HG03045 (cell line): ENCODE measurements around the gene MRPS34.

Experiments used
- ATAC-seq: cut with Tn5 transposase; IDR thresholded peaks from one replicate; pipeline ENCODE4 v1.9.1; 2021; ENCODE audit warnings: mild to moderate bottlenecking, moderate library complexity; ENCODE audit not compliant: unreplicated experiment

MRPS34 gene

DNA sequence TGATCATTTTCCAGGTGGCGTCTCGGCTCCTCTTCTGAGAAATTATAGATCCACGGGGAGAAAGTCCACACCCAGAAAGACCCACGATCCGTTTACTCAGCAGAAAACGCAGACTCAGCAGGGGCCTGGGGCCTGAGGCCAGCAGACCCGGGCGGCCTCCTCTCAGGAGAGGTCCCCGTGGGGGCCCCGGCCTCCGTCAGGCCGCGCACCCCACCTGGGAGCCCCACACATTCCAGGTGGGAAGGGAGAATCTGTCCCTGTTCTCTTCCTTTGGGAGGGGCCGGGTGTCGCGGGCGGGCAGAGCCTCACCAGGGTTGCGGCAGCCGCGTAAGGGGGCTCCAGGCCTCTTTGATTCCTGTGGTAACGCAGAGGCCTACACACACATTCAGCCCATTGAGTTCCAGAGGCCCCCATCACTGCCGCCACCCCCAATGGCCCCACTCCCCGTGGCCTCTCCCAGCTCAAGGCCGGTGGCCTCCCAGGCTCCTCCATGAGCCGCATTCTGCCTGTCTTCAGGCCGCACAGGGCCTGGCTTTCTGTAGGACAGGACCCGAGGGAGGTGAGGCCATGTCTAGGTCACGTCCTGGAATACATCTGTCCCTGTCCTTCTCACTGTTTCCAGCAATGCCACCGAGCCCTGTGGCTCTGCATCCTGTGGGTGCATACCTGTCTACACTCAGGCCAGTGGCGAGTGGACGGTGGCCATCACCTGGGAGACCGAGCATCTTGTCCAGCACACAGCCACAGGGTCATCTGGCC lies 22.2 kb upstream of the MRPS34 start:
- ATAC-seq = no peak

GRCh38 chr16:1794221-1794871 lies 21.4 kb upstream of the MRPS34 start:
- ATAC-seq = no peak

GRCh38 chr16:1793578-1794220 lies 20.8 kb upstream of the MRPS34 start, which contains the start of gene IGFALS:
IGFALS (minus strand) TSS chr16:1793705; CDS start chr16:1793652, 53 bp downstream.
- no peak for ATAC-seq

- no peak for ATAC-seq
Measured at GRCh38 chr16:1792836-1793577, 20.1 kb upstream of the MRPS34 start.

DNA sequence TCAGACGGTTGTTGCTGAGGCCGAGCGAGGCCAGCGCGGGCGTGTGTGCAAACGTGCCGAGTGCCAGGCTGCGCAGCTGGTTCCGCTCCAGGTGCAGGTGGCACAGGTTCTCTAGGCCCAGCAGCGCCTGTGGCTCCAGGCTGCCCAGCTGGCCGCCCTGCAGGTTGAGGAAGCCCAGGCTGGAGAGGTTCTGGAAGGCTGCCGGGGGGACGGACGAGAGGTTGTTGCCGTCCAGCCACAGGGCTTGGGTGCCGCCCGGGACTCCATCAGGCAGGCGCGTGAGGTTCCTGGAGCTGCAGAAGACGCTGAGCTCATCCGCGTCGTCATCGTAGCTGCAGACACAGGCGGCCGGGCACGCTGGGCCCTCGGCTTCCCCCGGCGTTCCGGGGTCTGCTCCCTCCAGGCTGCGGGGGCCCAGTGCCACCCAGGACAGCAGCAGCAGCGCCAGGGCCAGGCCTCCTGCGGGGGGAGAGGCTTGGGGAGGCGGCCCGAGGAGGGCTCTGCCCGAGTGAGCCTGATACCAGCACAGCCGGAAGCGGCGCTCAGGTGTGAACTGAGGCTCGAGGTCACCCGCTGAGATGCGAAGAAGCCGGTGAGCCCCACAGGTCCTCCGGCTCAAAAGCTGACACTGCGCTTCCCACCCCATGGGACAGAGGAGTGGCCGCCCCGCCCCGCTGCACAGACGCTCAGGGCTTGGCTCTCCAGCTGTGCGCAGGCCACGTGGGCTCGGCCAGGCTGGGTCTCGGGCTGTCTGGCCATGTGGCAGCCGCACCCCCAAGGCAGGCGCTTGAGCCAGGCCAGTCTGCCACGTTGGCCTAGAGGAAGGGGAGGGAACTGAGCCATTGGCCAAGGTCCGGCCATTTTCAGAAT lies 19.2 kb upstream of the MRPS34 start:
- no peak for ATAC-seq

DNA sequence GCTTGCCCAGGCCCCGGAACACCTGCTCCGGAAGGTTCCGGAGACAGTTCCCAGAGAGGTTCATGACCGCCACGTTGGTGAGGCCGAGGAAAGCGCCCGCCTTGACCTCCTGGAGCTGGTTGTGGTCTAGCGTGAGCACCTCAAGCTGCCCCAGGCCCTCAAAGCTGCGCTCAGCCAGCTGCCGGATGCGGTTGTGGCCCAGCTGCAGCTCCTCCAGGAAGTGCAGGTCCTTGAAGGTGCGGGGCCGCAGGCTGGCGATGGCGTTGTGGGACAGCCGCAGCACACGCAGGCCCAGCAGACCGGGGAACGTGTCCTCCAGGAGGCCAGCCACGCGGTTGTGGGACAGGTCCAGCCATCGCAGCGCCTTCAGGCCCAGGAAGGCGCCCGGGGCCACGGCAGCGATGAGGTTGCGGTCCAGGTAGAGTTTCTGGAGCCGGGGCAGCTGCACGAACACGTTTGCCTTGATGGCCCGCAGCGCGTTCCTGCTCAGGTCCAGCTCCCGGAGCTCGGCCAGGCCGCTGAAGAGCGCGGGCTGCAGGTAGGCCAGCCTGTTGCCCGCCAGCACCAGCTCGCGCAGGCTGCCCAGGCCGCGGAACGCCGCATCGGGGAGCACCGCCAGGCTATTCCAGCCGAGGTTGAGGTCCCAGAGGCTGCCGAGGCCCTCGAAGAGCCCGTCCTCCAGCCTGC lies 18.5 kb upstream of the MRPS34 start:
- ATAC-seq = no peak

DNA sequence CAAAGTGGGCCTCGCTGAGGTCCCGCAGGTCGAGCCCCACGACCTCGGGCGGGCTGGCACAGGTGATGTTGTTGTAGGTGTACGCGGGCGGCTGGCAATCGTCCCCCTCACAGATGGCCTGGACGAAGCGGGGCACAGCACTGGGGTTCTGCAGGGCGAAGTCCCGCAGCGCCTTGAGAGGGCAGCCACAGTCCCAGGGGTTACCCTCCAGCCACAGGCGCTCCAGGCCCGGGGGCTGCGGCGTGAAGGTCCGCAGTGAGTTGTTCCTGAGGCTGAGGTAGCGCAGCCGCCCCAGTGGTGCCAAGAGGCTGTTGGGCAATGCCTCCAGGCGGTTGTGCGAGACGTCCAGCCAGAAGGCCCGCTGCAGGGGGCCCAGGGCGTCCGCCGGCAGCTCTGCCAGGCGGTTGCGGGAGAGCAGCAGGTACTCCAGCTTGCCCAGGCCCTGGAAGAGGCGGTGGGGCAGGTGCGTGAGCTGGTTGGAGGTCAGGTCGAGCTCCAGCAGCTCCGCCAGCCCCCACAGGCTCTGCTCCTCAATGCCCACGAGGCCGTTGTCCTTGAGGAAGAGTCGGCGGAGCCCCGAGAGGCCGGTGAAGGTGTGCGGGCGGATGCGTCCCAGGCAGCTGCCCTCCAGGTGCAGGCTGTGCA lies 17.8 kb upstream of the MRPS34 start:
- ATAC-seq = no peak

GRCh38 chr16:1790261-1790610 lies 17.3 kb upstream of the MRPS34 start:
- ATAC-seq = no peak

DNA sequence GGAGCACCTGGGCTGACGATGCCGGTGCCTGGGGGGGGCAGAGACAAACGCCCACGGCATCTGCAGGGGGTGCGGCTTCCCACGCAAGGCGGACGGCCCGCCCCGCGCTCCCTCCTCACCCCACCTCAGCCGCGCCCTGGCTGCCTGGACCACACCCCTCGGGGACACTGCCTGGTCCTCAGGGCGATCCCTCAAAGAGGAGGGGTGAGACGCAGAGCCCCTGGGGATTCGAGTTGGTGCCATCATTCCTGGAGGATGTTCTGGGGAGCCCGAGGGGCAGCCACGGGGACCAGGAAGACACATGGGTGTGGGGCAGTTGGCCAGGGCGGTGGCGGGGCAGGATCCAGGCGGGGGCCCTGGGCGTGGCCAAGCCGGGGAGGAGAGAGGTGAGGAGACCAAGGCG lies 16.7 kb upstream of the MRPS34 start:
- no peak for ATAC-seq

DNA sequence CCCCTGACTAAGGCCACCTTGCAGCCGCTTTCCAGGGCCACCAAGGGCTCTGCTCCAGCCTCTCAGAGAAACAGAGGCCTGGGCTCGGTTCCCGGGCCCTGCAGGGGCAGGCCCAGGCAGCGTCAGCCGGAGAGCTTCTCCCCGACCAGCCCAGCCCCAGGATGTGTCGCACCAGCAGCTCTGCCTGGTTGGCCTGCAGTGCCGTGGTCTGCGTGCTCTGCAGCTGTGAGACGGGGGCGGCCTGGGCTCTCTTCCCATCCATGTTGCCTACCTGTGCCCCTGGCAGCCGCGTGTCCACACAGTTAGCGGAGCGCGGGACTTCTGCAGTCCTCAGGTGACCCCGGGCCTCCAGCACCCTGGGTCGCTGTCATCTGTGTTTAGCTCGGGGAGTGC lies 15.8 kb upstream of the MRPS34 start:
- no peak for ATAC-seq

- no peak for ATAC-seq
Measured at GRCh38 chr16:1788095-1788707, 15.3 kb upstream of the MRPS34 start.

DNA sequence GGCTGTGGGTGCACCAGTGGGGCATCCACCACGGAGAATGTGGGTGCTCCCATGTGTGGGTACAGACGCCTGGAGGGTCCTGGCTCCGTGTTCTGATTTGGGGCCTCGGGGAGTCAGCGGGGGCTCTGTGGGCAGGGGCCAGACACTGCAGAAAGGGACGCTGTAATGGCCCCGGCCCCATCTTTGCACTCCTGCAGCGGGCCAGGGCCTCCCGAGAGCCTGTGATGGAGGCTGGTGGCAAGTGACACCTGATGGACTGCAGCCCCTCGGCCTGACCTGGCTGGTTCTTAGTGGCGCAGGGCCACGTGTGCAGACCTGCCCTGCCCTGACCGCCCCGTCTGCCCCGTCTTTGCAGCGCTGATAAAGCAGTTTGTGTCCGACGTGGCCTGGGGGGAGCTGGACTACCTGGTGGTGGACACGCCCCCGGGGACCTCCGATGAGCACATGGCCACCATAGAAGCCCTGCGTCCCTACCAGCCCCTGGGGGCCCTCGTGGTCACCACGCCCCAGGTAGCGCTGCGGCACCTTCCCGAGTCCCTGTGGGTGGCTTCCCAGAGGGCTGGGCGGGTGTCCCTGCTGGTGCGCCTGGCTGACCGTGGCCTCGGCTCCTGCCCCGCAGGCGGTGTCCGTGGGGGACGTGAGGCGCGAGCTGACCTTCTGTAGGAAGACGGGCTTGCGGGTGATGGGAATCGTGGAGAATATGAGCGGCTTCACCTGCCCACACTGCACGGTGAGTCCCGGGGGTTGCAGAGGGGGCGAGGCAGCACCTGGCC lies 14.6 kb upstream of the MRPS34 start:
- no peak for ATAC-seq

DNA sequence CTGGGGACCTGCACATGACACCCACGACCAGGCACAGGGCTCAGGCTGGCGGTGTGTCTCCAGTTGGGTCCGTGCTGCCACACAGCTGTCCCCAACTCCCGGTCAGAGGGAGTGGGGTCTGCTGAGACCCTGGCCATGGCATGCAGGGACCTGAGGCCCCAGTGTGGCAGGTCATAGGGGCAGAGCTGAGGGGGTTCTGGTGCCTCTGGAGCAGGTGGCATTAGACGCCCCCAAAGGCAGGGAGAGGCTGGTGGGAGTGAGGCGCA lies 14.1 kb upstream of the MRPS34 start:
- ATAC-seq = no peak

GRCh38 chr16:1786242-1787055 lies 13.5 kb upstream of the MRPS34 start:
- no peak for ATAC-seq

- no peak for ATAC-seq
Measured at GRCh38 chr16:1785846-1786170, 12.9 kb upstream of the MRPS34 start.

DNA sequence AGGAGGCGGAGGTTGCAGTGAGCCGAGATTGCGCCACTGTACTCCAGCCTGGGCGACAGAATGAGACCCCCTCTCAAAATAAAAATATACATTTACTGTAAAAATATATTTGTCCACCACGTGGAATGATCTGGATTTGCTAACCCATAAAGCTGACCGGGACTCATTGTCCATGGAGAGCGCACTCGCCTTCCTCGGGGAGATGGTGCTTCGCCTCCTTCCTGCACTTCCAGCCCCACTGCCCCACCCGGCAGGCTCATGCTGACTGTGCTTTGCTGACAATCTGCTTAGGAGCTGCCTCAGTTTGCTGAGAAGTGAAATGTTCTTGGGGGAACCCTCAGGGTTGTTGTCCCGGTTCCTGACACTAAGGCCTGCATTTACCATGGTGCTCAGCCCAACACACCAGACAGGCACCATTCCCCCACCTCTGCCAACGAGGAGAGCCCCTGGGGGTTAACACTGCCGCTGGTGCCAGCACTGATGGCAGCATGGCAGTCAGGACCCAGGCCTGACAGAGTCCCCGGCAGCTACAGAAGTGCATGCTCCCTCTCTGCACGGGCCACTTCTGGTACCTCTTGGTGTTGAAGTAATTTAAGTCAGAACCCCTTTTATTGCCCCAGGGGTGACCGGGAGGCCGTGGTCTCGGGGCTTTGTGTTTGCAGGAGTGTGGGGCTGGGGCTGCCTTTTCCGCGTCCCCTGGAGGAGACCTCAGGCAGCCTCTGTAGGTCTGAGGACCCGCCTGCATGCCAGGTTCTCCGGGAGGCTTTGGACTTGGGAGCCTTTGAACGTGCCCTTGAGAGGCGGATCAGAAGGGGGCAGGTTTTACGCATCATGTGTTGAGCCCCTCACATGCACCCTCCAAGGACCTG lies 12.3 kb upstream of the MRPS34 start:
- ATAC-seq = no peak
